GM18858 (cell line): ENCODE results near the gene KLHDC4.
"Not testable (repeated sequence)": the region's sequence is repeated elsewhere in the genome, so short reads cannot be mapped to it uniquely, and the experiment has no call there.

ENCODE experiments used
- ATAC-seq: cut with Tn5 transposase; IDR thresholded peaks from one replicate; pipeline ENCODE4 v1.9.1; 2021; ENCODE audit not compliant: unreplicated experiment

KLHDC4 gene

GRCh38 chr16:87788730-87789436 lies 23.1 kb upstream of the KLHDC4 start:
- not testable (repeated sequence) for ATAC-seq

- ATAC-seq, result not testable (repeated sequence)
These were observed 21.8 kb upstream of the KLHDC4 start for GRCh38 chr16:87787451-87788091.

- no peak for ATAC-seq
These were observed 19.0 kb upstream of the KLHDC4 start for GRCh38 chr16:87784812-87785211.

- no peak for ATAC-seq
These were observed 16.2 kb upstream of the KLHDC4 start for GRCh38 chr16:87782033-87782432.

GRCh38 chr16:87780385-87780989 lies 14.7 kb upstream of the KLHDC4 start:
- ATAC-seq, result no peak

- ATAC-seq, result peak; percentile 35
These were observed 13.2 kb upstream of the KLHDC4 start for GRCh38 chr16:87778830-87779579.

- ATAC-seq, result no peak
These were observed 12.7 kb upstream of the KLHDC4 start for GRCh38 chr16:87778476-87778829.

- ATAC-seq, result not testable (repeated sequence)
These were observed 8.1 kb upstream of the KLHDC4 start for GRCh38 chr16:87773836-87774235.

GRCh38 chr16:87767456-87767855 lies 1.7 kb upstream of the KLHDC4 start:
- ATAC-seq, result not testable (repeated sequence)

GRCh38 chr16:87766485-87766797 lies 655 bp upstream of the KLHDC4 start:
- ATAC-seq, result no peak

- peak; percentile 15 for ATAC-seq
These were observed 362 bp downstream of the KLHDC4 start for GRCh38 chr16:87765473-87765775.

GRCh38 chr16:87764600-87765472 lies 950 bp downstream of the KLHDC4 start:
- ATAC-seq, result no peak

- ATAC-seq, result no peak
These were observed 3.2 kb downstream of the KLHDC4 start for GRCh38 chr16:87762620-87763019.

GRCh38 chr16:87762071-87762571 lies 3.7 kb downstream of the KLHDC4 start:
- no peak for ATAC-seq

- no peak for ATAC-seq
These were observed 4.7 kb downstream of the KLHDC4 start for GRCh38 chr16:87761060-87761459.

GRCh38 chr16:87757841-87758426 lies 7.9 kb downstream of the KLHDC4 start:
- no peak for ATAC-seq

- ATAC-seq, result no peak
These were observed 11.3 kb downstream of the KLHDC4 start for GRCh38 chr16:87754535-87754934.

- ATAC-seq, result no peak
These were observed 18.0 kb downstream of the KLHDC4 start for GRCh38 chr16:87747626-87748414.

GRCh38 chr16:87746178-87746577 lies 19.6 kb downstream of the KLHDC4 start:
- no peak for ATAC-seq
